ENCODE measurements around the gene TTC39B.

The TTC39B gene

GRCh38 chr9:15132091-15132490 is 174.9 kb downstream of the TTC39B start:
- DNase-seq (ENCODE audit: low spot score): no peak

- DNase-seq (ENCODE audit: low spot score): no peak
Measured at GRCh38 chr9:15131094-15131493, 175.9 kb downstream of the TTC39B start.

GRCh38 chr9:15127831-15128230 is 179.2 kb downstream of the TTC39B start:
- DNase-seq (ENCODE audit: low spot score): no peak

GRCh38 chr9:15121630-15122029 is 185.4 kb downstream of the TTC39B start:
- no peak for DNase-seq (ENCODE audit: low spot score)

GRCh38 chr9:15116130-15116580 is 190.9 kb downstream of the TTC39B start:
- no peak for DNase-seq (ENCODE audit: low spot score)

- no peak for DNase-seq (ENCODE audit: low spot score)
Measured at GRCh38 chr9:15115702-15116101, 191.3 kb downstream of the TTC39B start.

- no peak for DNase-seq (ENCODE audit: low spot score)
Measured at GRCh38 chr9:15115041-15115440, 192.0 kb downstream of the TTC39B start.

Measured in AG20443 (cell line).